PC-9 (cell line): Measurements from ENCODE around the gene DNAH12. TPM values are rescaled to one million over a fixed set of nuclear protein-coding genes. Genes with fewer than 3 reads are reported as not detected.

Source experiments
- BruUV-seq: library from RNA; stranded (reverse); fragments of 400-500 nt; replicated peaks from 2 replicates; lab custom pipeline; 2021; lab: Mats Ljungman, UMichigan
- CTCF ChIA-PET: fragments of 300-600 bp; sonication (Branson Sonifier 250); formaldehyde crosslinking; loops from one replicate; lab custom pipeline; 2022; ENCODE audit warnings: antibody characterized with exemption; lab: Charles Lee
- POLR2A ChIA-PET: fragments of 300-600 bp; sonication (Branson Sonifier 250); formaldehyde crosslinking; loops from one replicate; lab custom pipeline; 2022; ENCODE audit warnings: antibody characterized with exemption; ENCODE audit not compliant: unreplicated experiment; lab: Charles Lee
- DNase-seq, 2 experiments: peaks; one replicate each; pipeline versions ENCODE4 v3.0.0 to v3.0.0-alpha.2; 2015 to 2022; ENCODE audit warnings: mixed read lengths in 1 of 2
- H2AFZ ChIP-seq: fragments of 200-600 bp; sonication (generic); 2 replicates; pipeline ENCODE4 v1.8.1; 2017; ENCODE audit warnings: antibody characterized with exemption
- H3F3A ChIP-seq: fragments of 200-600 bp; sonication (generic); 2 replicates; pipeline ENCODE4 v1.8.1; 2017; ENCODE audit warnings: antibody characterized with exemption, mild to moderate bottlenecking, low read depth; ENCODE audit not compliant: insufficient read depth
- H3K27ac ChIP-seq: fragments of 200-600 bp; sonication (generic); 2 replicates; pipeline ENCODE4 v1.6.1; 2016; ENCODE audit warnings: mixed run types
- H3K27me3 ChIP-seq: fragments of 200-600 bp; sonication (generic); 2 replicates; pipeline ENCODE4 v1.6.1; 2016; ENCODE audit warnings: low read depth, mixed run types; ENCODE audit not compliant: insufficient read depth
- H3K36me3 ChIP-seq: fragments of 200-600 bp; sonication (generic); 2 replicates; pipeline ENCODE4 v1.6.1; 2016; ENCODE audit warnings: low read depth, mixed run types
- H3K4me1 ChIP-seq: fragments of 200-600 bp; sonication (generic); replicated peaks from 2 replicates; pipeline ENCODE4 v1.6.1; 2016; ENCODE audit warnings: mixed run types; ENCODE audit not compliant: insufficient read depth
- H3K4me2 ChIP-seq: fragments of 200-600 bp; sonication (generic); 2 replicates; pipeline ENCODE4 v1.6.1; 2017; ENCODE audit warnings: mixed run types
- H3K4me3 ChIP-seq: fragments of 200-600 bp; sonication (generic); 2 replicates; pipeline ENCODE4 v1.6.1; 2016; ENCODE audit warnings: mixed run types
- H3K79me2 ChIP-seq: fragments of 200-600 bp; sonication (generic); 2 replicates; pipeline ENCODE4 v1.6.1; 2017; ENCODE audit warnings: low read depth, mixed run types
- H3K9me2 ChIP-seq: fragments of 200-600 bp; sonication (generic); 2 replicates; pipeline ENCODE4 v1.8.1; 2017; ENCODE audit warnings: mild to moderate bottlenecking; ENCODE audit not compliant: insufficient read depth
- H3K9me3 ChIP-seq: fragments of 200-600 bp; sonication (generic); 2 replicates; pipeline ENCODE4 v1.8.1; 2016; ENCODE audit warnings: low read depth; ENCODE audit not compliant: insufficient read depth
- H4K20me1 ChIP-seq: fragments of 200-600 bp; sonication (generic); 2 replicates; pipeline ENCODE4 v1.8.1; 2017; ENCODE audit not compliant: insufficient read depth
- CTCF ChIP-seq: fragments of 200-600 bp; sonication (generic); conservative IDR thresholded peaks from 2 replicates; pipeline ENCODE4 v1.6.1; 2017; ENCODE audit warnings: mixed run types, antibody characterized with exemption, mild to moderate bottlenecking, moderate library complexity
- EZH2 ChIP-seq: fragments of 200-600 bp; sonication (generic); IDR thresholded peaks from 2 replicates; pipeline ENCODE4 v1.8.0; 2017; ENCODE audit warnings: antibody characterized with exemption, low read depth
- intact Hi-C: fragments of 100-400 bp; cut with micrococcal nuclease; formaldehyde crosslinking; loops from one replicate; pipeline ENCODE4 v1.10.0; 2022; ENCODE audit not compliant: unreplicated experiment
- total RNA-seq: library from RNA; stranded (reverse); gene quantifications from 2 replicates; pipeline ENCODE4 v1.2.3, GENCODE V29; 2021

Gene DNAH12
- total RNA-seq, 1 experiment from 2014 or later = 0.22 TPM

DNA sequence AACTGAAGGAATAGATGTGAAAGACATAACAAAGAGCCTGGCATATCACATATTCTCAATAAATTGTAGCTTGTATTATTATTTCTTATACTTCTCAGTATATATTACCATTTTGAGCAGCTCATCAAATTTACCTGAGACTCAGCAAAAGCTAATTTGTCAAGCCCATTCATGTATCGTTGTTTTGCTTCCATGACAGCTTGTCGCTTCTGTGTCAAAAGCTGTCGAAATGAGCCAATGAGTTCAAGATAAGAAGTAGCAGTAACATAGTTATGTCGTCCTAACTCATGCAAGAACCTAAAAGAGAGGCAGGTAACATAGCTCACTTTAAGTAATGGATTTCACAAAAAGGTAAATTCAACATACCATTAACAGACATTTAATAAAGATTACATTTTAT, 157.8 kb downstream of the DNAH12 start:
- Histone ChIP-seq H3K27ac (no peak overlapping the region), H3K27me3 (no peaks in the 10 kb centered on the region), H3K9me2 (no peaks in the 10 kb centered on the region), H3F3A (no peaks in the 10 kb centered on the region), H2AFZ (no peak overlapping the region), H3K4me2 (no peak overlapping the region), H3K9me3 (no peaks in the 10 kb centered on the region), H4K20me1 (no peaks in the 10 kb centered on the region), H3K4me1 (no peaks in the 10 kb centered on the region), H3K36me3 (no peaks in the 10 kb centered on the region), H3K4me3 (no peak overlapping the region), H3K79me2 (no peaks in the 10 kb centered on the region)
- BruUV-seq = no TSS peak
- intact Hi-C loops = no loop called here
- ChIA-PET POLR2A (no interaction called here), CTCF (interaction anchor here (0.6 to 0.7 kb wide), 2 partner anchors 10 to 217 kb away, joined by 3 to 4 read pairs; no protein-coding TSS in a partner anchor)
- DNase-seq = no peak
- no peak for TF ChIP-seq EZH2
- TF ChIP-seq CTCF = no peak

DNA sequence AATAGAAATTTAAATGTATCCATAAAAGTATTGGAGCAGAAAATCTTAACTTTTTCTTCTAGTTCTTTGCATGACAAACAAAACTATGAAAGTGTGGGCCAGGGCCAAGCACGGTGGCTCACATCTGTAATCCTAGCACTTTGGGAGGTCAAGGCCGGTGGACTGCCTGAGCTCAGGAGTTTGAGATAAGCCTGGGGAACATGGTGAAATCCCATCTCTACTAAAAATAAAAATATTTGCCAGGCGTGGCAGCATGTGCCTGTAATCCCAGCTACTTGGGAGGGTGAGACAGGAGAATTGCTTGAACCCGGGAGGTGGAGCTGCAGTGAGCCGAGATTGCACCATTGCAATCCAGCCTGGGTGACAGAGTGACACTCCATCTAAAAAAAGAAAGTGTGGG, 158.6 kb downstream of the DNAH12 start:
- no peaks in the 10 kb centered on the region for H3K27me3 ChIP-seq
- H3K9me3 ChIP-seq = no peaks in the 10 kb centered on the region
- H3K4me1 ChIP-seq = no peaks in the 10 kb centered on the region
- intact Hi-C loops = no loop called here
- ChIA-PET CTCF (no interaction called here), POLR2A (no interaction called here)
- H3K4me2 ChIP-seq = no peak overlapping the region
- no peaks in the 10 kb centered on the region for H3K79me2 ChIP-seq
- no peak overlapping the region for H3K27ac ChIP-seq
- H3F3A ChIP-seq = no peaks in the 10 kb centered on the region
- no peaks in the 10 kb centered on the region for H4K20me1 ChIP-seq
- H3K4me3 ChIP-seq = no peak overlapping the region
- H3K36me3 ChIP-seq = no peaks in the 10 kb centered on the region
- TF ChIP-seq CTCF (no peak), EZH2 (no peak)
- no peak for DNase-seq
- no peak overlapping the region for H2AFZ ChIP-seq
- no TSS peak for BruUV-seq
- no peaks in the 10 kb centered on the region for H3K9me2 ChIP-seq

GRCh38 chr3:57383838-57384237, 160.3 kb downstream of the DNAH12 start:
- Histone ChIP-seq H3F3A (no peaks in the 10 kb centered on the region), H2AFZ (no peak overlapping the region), H3K4me3 (no peak overlapping the region), H3K9me2 (no peaks in the 10 kb centered on the region), H3K27ac (no peak overlapping the region), H4K20me1 (no peaks in the 10 kb centered on the region), H3K36me3 (no peaks in the 10 kb centered on the region), H3K4me1 (no peaks in the 10 kb centered on the region), H3K4me2 (no peak overlapping the region), H3K27me3 (no peaks in the 10 kb centered on the region), H3K79me2 (no peaks in the 10 kb centered on the region), H3K9me3 (no peaks in the 10 kb centered on the region)
- POLR2A ChIA-PET = no interaction called here
- intact Hi-C loops = no loop called here
- BruUV-seq = no TSS peak
- CTCF ChIA-PET = no interaction called here
- DNase-seq = no peak
- TF ChIP-seq CTCF (no peak), EZH2 (no peak)
